ENCODE results near the gene ADSL.

DNA sequence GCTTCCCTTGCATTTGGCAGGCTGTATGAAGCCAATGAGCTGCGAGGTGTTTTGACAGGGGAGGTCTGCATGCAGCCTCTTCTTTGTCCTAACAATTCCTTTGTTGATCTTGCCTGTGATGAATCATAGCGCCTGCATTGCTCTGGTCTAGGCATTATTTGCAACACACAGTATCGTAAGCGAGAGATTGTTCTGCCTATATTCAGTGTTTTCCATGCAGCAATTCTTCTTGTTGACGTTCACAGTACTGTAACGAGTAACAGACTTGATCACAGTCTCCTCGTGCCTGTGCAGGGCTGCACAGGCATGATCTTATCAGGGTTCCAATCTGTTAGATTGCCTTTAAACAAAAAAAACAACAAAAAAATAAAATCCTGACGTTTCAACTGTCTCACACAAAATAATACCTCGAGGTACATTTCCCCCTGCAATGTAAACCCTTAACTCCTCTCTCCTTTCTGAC, 13.9 kb upstream of the ADSL start:
- no peak for TF ChIP-seq CTCF (IDR thresholded peaks at IDR 0.05)
- TF ChIP-seq EZH2 (IDR thresholded peaks at IDR 0.05): no peak
